Effector memory CD8-positive, alpha-beta T cell (primary cell): ENCODE data around the gene FRMPD4.

ENCODE experiments used
- ATAC-seq: fragments of 150-1000 bp; cut with Tn5 transposase; replicated peaks from 2 replicates; pipeline ENCODE4 v1.10.0; 2021; ENCODE audit warnings: mild to moderate bottlenecking, moderate library complexity
- DNase-seq, 3 experiments: peaks; one replicate each; pipeline ENCODE4 v3.0.0; 2021
- H3K27ac Mint-ChIP-seq, 2 donors: one replicate each; pipeline ENCODE4 v1.8.0; 2022; ENCODE audit warnings: mild to moderate bottlenecking in 2 of 2, mixed read lengths in 2 of 2, moderate library complexity in 2 of 2
- H3K27me3 Mint-ChIP-seq, 2 donors: one replicate each; pipeline ENCODE4 v1.8.0; 2022; ENCODE audit warnings: mixed read lengths in 2 of 2
- H3K36me3 Mint-ChIP-seq: one replicate; pipeline ENCODE4 v1.8.0; 2022; ENCODE audit warnings: mild to moderate bottlenecking, moderate library complexity, mixed read lengths; ENCODE audit not compliant: insufficient read depth
- H3K4me1 Mint-ChIP-seq, 2 donors: one replicate each; pipeline ENCODE4 v1.8.0; 2022; ENCODE audit warnings: low read depth in 2 of 2, mixed read lengths in 2 of 2
- H3K4me3 Mint-ChIP-seq, 2 donors: one replicate each; pipeline ENCODE4 v1.8.0; 2022; ENCODE audit warnings: mild to moderate bottlenecking in 2 of 2, mixed read lengths in 2 of 2, moderate library complexity in 2 of 2
- H3K9me3 Mint-ChIP-seq, 2 donors: one replicate each; pipeline ENCODE4 v1.8.0; 2022; ENCODE audit warnings: mixed read lengths in 2 of 2

The FRMPD4 gene

DNA sequence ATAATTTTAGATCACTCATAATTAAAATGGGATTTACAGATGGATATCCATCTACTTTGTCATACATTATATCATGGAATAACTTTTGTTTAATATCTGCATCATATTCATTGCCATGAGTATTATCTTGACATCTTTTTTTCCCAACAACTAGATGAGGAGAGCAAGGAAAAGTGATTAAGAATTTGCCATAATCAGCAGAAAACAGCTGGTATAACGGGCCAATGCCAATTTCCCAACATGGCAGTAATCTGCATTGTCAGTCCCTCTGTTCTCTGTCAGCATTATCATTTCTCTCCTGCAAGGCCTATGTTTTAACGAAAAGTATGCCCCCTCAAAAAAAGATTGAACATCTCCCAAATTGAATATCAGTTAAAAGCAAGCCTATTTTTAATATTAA, 314.0 kb downstream of the FRMPD4 start:
- H3K27ac Mint-ChIP-seq, result no peak overlapping the region

DNA sequence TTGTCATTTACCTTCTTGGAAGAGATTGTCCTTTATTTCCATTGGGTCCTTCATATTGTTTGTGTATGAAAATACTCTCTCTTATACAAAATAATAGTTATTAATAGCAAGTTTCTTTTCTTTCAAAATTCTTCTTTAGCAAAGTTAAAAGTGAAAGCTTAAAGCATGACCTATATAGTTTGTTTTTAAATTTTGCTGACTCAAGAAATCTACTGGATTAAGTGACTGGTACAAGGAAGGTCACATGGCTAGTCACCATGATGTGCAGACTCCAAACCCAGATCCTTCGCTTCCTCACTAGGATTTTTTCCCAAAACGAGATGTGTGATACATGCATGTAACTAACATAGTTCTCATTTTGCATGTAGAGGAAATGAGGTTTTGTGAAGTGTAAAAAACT, 322.7 kb downstream of the FRMPD4 start:
- no peaks in the 10 kb centered on the region for H3K36me3 Mint-ChIP-seq
- H3K9me3 Mint-ChIP-seq, result peaks cover 0 to 1% of the 10 kb centered on the region in 2 donors
- no peaks in the 10 kb centered on the region for H3K27me3 Mint-ChIP-seq
- H3K4me1 Mint-ChIP-seq, result no peaks in the 10 kb centered on the region
- no peak for DNase-seq
- ATAC-seq, result no peak
- no peak overlapping the region for H3K27ac Mint-ChIP-seq
- H3K4me3 Mint-ChIP-seq, result no peak overlapping the region

More for the DNA sequence above, 314.0 kb downstream of the FRMPD4 start:
- H3K4me3 Mint-ChIP-seq, result no peak overlapping the region
- ATAC-seq (no peak), DNase-seq (no peak)
- H3K27me3 Mint-ChIP-seq, result no peaks in the 10 kb centered on the region
- H3K9me3 Mint-ChIP-seq, result peaks cover 0 to 1% of the 10 kb centered on the region in 2 donors
- H3K4me1 Mint-ChIP-seq, result no peaks in the 10 kb centered on the region
- H3K36me3 Mint-ChIP-seq, result no peaks in the 10 kb centered on the region

DNA sequence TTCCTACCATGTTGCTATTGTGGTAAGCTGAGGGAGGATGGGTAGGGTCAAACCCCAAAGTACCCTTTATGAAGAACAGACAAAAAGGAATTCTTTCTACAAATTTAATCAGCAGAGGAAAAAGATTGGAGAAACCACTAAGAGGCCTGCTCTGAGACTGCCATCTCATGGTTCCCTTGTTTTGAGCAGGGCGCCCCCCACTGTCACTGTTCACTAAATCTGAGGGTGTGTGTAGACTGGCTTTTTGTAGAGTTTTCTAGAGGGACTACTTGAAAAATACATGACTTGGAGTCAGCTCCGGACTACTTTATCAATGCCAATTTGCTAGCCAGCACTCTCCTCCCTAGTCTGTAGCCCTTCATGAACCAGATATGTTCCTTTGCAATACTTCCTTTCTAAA, 324.8 kb downstream of the FRMPD4 start:
- Mint-ChIP-seq H3K27me3 (no peaks in the 10 kb centered on the region), H3K36me3 (no peaks in the 10 kb centered on the region), H3K4me3 (no peak overlapping the region), H3K9me3 (no peaks in the 10 kb centered on the region), H3K4me1 (no peaks in the 10 kb centered on the region), H3K27ac (no peak overlapping the region)
- DNase-seq (no peak), ATAC-seq (no peak)

- Mint-ChIP-seq H3K27ac (no peak overlapping the region), H3K4me1 (no peaks in the 10 kb centered on the region), H3K36me3 (no peaks in the 10 kb centered on the region), H3K27me3 (no peaks in the 10 kb centered on the region), H3K9me3 (no peaks in the 10 kb centered on the region), H3K4me3 (no peak overlapping the region)
- no peak for ATAC-seq
- DNase-seq, result no peak
Observed at GRCh38 chrX:12463873-12464272, 325.6 kb downstream of the FRMPD4 start.

DNA sequence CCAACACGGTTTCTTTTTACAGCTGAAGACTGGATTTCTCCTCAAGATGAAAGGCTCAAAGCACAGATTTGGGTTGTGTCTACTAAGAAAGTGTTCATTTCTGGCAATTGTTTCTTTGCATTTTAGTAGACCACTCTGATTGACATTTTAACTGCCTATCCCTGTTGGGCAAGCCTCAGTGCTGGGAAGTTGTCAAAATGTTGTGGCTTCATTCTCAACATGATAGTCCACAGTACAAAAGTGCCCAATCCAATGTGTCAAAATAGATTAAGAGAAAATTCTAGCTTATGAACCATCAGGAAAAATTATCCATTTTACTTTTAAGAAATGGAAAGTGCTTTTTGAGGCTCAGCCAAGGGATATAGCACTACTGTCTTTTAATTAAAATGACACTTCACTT, 329.0 kb downstream of the FRMPD4 start:
- Mint-ChIP-seq H3K4me1 (no peaks in the 10 kb centered on the region), H3K27ac (no peak overlapping the region), H3K36me3 (no peaks in the 10 kb centered on the region), H3K4me3 (no peak overlapping the region), H3K27me3 (no peaks in the 10 kb centered on the region), H3K9me3 (no peaks in the 10 kb centered on the region)
- DNase-seq (no peak), ATAC-seq (no peak)

- no peaks in the 10 kb centered on the region for H3K9me3 Mint-ChIP-seq
- H3K36me3 Mint-ChIP-seq, result no peaks in the 10 kb centered on the region
- no peaks in the 10 kb centered on the region for H3K27me3 Mint-ChIP-seq
- H3K4me1 Mint-ChIP-seq, result no peaks in the 10 kb centered on the region
- H3K4me3 Mint-ChIP-seq, result no peak overlapping the region
- no peak overlapping the region for H3K27ac Mint-ChIP-seq
- ATAC-seq (no peak), DNase-seq (no peak)
Observed at GRCh38 chrX:12469296-12469695, 331.0 kb downstream of the FRMPD4 start.

DNA sequence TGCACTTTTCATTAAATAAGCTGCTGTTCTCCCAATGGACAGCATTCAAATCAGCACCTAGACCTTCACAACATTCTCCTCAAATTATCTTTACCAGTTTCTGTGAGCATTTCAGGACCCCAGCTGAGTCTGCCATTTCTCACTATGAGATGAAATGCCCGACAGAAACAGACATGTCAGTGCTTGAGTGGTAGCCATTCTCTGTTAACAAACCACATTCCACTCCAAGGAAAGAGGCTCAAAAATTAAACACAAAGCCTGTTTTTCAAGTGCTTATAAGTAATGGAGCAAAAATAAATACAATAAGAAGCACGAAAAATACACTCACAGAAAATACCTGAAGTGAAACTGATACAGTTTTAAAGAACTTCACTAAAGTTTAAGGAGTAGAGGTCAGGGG, 332.8 kb downstream of the FRMPD4 start:
- no peak overlapping the region for H3K4me3 Mint-ChIP-seq
- H3K27me3 Mint-ChIP-seq, result no peaks in the 10 kb centered on the region
- H3K27ac Mint-ChIP-seq, result no peak overlapping the region
- ATAC-seq (no peak), DNase-seq (no peak)
- no peaks in the 10 kb centered on the region for H3K36me3 Mint-ChIP-seq
- no peaks in the 10 kb centered on the region for H3K9me3 Mint-ChIP-seq
- H3K4me1 Mint-ChIP-seq, result no peaks in the 10 kb centered on the region

DNA sequence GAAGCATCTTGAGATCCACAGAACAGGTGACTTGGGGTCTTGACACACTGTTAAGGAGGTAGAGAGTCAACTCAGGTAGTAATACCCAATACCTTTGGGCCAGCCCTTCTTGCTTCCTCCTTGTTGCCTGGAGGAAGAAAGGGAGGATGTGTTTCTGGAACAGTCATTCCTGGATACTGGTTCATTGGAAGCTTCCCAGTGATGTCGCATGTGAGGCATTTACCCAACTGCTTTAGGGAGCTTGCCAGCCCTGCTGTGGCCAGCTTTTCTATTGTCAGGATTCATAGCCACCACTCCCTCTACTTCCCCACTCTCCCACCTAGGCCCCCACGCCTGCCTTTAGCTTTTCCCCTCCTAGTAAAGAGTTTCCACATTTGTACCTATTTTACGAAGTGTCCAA, 342.7 kb downstream of the FRMPD4 start:
- H3K36me3 Mint-ChIP-seq, result no peaks in the 10 kb centered on the region
- no peaks in the 10 kb centered on the region for H3K27me3 Mint-ChIP-seq

DNA sequence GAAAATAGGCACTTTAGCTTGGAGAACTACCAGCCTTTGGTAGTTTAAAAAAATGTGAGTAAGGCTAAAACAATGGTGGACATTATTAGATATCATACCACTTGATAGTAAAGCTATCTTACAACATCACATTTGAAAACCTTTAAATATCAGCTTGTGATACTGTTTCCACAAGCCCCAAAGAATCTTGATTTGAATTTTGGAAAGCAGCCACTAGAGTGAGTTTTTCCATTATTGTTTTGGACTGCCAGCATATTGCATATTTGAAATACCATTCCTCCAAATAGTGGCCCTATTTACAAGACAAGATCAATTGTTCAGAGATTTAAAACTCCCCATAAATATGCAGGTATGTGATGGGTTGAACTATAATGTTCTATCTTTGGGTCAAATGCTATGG, 349.9 kb downstream of the FRMPD4 start:
- H3K27ac Mint-ChIP-seq, result no peak overlapping the region
- no peaks in the 10 kb centered on the region for H3K36me3 Mint-ChIP-seq
- no peaks in the 10 kb centered on the region for H3K4me1 Mint-ChIP-seq
- H3K4me3 Mint-ChIP-seq, result no peak overlapping the region
- no peak for DNase-seq
- no peak for ATAC-seq
- H3K9me3 Mint-ChIP-seq, result no peaks in the 10 kb centered on the region
- no peaks in the 10 kb centered on the region for H3K27me3 Mint-ChIP-seq

More for the DNA sequence above, 342.7 kb downstream of the FRMPD4 start:
- H3K27ac Mint-ChIP-seq, result no peak overlapping the region
- DNase-seq (no peak), ATAC-seq (no peak)
- no peak overlapping the region for H3K4me3 Mint-ChIP-seq
- peaks cover 0 to 5% of the 10 kb centered on the region in 2 donors for H3K9me3 Mint-ChIP-seq
- H3K4me1 Mint-ChIP-seq, result no peaks in the 10 kb centered on the region

GRCh38 chrX:12488771-12489170, 350.5 kb downstream of the FRMPD4 start:
- Mint-ChIP-seq H3K27ac (no peak overlapping the region), H3K4me3 (no peak overlapping the region), H3K36me3 (no peaks in the 10 kb centered on the region), H3K4me1 (no peaks in the 10 kb centered on the region), H3K27me3 (no peaks in the 10 kb centered on the region), H3K9me3 (no peaks in the 10 kb centered on the region)
- DNase-seq (no peak), ATAC-seq (no peak)

DNA sequence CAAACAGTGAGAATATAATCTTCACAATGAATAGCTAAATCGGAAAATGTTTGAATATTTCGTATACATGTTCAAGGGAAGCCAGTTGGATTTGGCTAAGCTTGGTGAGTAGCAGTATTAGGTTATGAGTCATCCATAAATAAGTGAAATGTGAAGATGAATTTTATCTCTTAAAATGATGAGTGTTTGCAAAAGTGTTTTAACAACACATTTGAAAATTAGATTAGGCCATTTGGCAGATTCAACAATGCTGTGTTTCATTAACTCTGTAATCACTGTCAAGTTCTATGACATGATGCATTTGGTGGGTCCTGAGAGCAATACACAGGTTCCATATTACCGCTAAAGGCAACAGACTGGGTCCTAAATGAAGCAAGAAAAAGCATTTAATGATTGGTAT, 351.1 kb downstream of the FRMPD4 start:
- no peaks in the 10 kb centered on the region for H3K27me3 Mint-ChIP-seq
- no peaks in the 10 kb centered on the region for H3K9me3 Mint-ChIP-seq
- no peak overlapping the region for H3K4me3 Mint-ChIP-seq
- DNase-seq, result no peak
- H3K4me1 Mint-ChIP-seq, result no peaks in the 10 kb centered on the region
- no peaks in the 10 kb centered on the region for H3K36me3 Mint-ChIP-seq
- H3K27ac Mint-ChIP-seq, result no peak overlapping the region
- ATAC-seq, result no peak

DNA sequence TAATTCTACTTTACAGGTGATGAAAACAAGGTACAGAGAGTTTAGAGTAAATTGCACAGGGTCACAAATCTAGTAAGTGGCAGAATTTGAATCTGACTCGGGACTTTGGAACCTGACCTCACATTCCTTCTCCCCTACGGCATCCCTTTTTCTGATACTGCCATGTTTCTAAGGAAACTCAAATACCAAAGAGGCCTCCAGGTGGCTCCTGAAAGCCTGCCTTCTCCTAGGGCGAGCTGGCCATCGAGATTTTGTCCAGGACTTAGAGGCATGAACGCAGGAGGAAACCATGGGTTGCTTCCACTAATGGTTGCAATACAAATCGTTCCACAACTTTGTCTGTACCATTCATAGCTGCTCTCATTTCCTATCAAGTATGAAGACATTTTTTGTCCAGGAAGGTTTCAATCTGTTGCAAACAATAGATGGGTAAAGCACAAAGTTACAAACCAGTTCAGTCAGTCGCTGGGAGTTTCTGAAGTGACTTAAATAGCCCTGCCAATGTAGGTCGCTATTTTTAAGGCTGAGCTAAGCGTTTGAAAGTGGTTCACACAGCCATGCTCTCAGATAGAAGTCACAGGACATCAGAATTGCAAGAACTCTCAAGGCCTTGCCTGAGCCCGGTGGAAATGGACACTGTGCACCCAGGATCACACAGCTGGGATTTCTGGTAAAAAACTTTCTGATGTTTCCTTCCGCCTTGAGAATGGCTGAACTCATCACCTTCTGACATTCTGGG, 356.3 kb downstream of the FRMPD4 start:
- Mint-ChIP-seq H3K4me1 (no peaks in the 10 kb centered on the region), H3K27ac (no peak overlapping the region), H3K36me3 (no peaks in the 10 kb centered on the region), H3K9me3 (no peaks in the 10 kb centered on the region), H3K4me3 (no peak overlapping the region), H3K27me3 (no peaks in the 10 kb centered on the region)
- ATAC-seq (no peak), DNase-seq (no peak)

DNA sequence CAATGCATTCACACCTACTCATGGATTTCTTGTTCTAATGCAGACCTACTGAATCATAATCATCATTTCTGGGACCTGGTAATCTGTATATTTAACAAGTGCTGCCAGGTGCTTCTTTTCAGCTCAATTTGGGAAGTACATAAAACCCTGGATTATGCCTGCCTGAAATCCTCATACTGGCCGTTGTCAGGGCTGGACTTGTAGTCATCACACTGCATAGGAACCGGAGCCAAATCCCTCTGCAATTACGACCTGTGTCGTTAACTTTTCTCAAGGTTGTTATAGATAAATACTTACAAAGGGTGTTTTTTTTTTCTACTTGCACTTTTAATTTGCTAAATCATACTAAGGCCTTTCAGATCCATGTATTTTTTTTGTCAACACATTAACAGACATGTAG, 358.1 kb downstream of the FRMPD4 start:
- Mint-ChIP-seq H3K27me3 (no peaks in the 10 kb centered on the region), H3K27ac (no peak overlapping the region), H3K9me3 (no peaks in the 10 kb centered on the region), H3K4me1 (no peaks in the 10 kb centered on the region), H3K4me3 (no peak overlapping the region), H3K36me3 (no peaks in the 10 kb centered on the region)
- ATAC-seq (no peak), DNase-seq (no peak)

DNA sequence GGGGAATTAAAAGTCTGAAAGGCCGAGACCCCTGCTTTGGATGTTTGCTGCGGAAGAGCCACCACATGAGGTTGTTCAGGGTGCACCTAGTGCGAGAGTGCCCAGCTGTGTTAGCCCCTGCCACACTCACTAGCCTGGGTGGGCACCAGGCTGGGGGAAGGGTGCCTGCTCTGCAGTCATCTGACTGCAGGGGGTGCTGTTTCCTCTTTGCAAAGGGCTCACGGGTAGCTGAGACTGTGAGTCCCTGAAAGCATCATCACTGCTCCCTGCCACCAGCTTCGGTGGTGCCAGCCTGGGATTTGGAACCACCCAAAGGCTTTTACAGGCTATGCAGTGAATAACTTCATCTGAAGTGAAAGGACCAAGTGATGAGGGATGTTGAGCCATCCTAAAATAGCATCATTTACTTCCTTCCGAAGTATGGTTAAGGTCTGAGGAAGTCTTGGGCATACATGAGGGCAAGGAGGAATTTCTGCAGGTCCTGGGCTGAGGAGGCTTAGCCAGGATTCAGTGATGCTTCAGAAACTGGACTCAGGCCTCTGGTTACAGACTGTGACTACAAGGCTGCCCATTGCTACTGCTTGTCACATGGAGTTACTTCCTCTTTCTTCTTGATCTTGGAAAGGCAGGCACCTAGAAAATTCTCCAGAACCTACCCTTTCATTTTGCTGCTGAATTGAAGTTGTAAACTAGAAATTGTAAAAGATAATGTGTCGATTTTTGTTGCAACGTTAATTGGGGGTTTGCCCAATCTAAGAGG, 359.7 kb downstream of the FRMPD4 start:
- H3K27me3 Mint-ChIP-seq, result no peaks in the 10 kb centered on the region
- ATAC-seq (no peak), DNase-seq (no peak)
- no peaks in the 10 kb centered on the region for H3K36me3 Mint-ChIP-seq
- no peak overlapping the region for H3K27ac Mint-ChIP-seq
- no peak overlapping the region for H3K4me3 Mint-ChIP-seq
- no peaks in the 10 kb centered on the region for H3K9me3 Mint-ChIP-seq
- no peaks in the 10 kb centered on the region for H3K4me1 Mint-ChIP-seq
